Activated naive CD4-positive, alpha-beta T cell treated with anti-CD3 and anti-CD28 coated beads, Interleukin-2, amount 50 U/mL, for 24 hours (primary cell): ENCODE measurements around the gene ALCAM.

ENCODE experiments used
- H3K27ac Mint-ChIP-seq: one replicate; pipeline ENCODE4 v1.8.0; 2021; ENCODE audit warnings: mild to moderate bottlenecking, mixed read lengths
- H3K27me3 Mint-ChIP-seq: one replicate; pipeline ENCODE4 v1.8.0; 2021; ENCODE audit warnings: mixed read lengths
- H3K36me3 Mint-ChIP-seq: one replicate; pipeline ENCODE4 v1.8.0; 2021; ENCODE audit warnings: mixed read lengths
- H3K4me1 Mint-ChIP-seq: one replicate; pipeline ENCODE4 v1.8.0; 2021; ENCODE audit warnings: mixed read lengths
- H3K4me3 Mint-ChIP-seq: one replicate; pipeline ENCODE4 v1.8.0; 2021; ENCODE audit warnings: mild to moderate bottlenecking, mixed read lengths
- H3K9me3 Mint-ChIP-seq: one replicate; pipeline ENCODE4 v1.8.0; 2021; ENCODE audit warnings: mixed read lengths

Gene ALCAM

GRCh38 chr3:105533960-105534359, 167.3 kb downstream of the ALCAM start:
- no peaks in the 10 kb centered on the region for H3K36me3 Mint-ChIP-seq
- H3K4me3 Mint-ChIP-seq, result no peak overlapping the region
- no peaks in the 10 kb centered on the region for H3K4me1 Mint-ChIP-seq
- H3K27ac Mint-ChIP-seq, result no peak overlapping the region
- no peaks in the 10 kb centered on the region for H3K27me3 Mint-ChIP-seq
- no peaks in the 10 kb centered on the region for H3K9me3 Mint-ChIP-seq

- Mint-ChIP-seq H3K4me3 (no peak overlapping the region), H3K27ac (no peak overlapping the region), H3K36me3 (no peaks in the 10 kb centered on the region), H3K4me1 (no peaks in the 10 kb centered on the region), H3K9me3 (no peaks in the 10 kb centered on the region), H3K27me3 (no peaks in the 10 kb centered on the region)
Observed at GRCh38 chr3:105534491-105534890, 167.8 kb downstream of the ALCAM start.

- Mint-ChIP-seq H3K4me3 (no peak overlapping the region), H3K9me3 (no peaks in the 10 kb centered on the region), H3K36me3 (peaks cover 2% of the 10 kb centered on the region), H3K27ac (no peak overlapping the region), H3K27me3 (no peaks in the 10 kb centered on the region), H3K4me1 (no peaks in the 10 kb centered on the region)
Observed at GRCh38 chr3:105537371-105538080, 170.8 kb downstream of the ALCAM start.

GRCh38 chr3:105538483-105538882, 171.8 kb downstream of the ALCAM start:
- Mint-ChIP-seq H3K36me3 (peaks cover 2% of the 10 kb centered on the region), H3K4me3 (no peak overlapping the region), H3K9me3 (no peaks in the 10 kb centered on the region), H3K27ac (no peak overlapping the region), H3K27me3 (no peaks in the 10 kb centered on the region), H3K4me1 (no peaks in the 10 kb centered on the region)

- H3K9me3 Mint-ChIP-seq, result no peaks in the 10 kb centered on the region
- H3K4me3 Mint-ChIP-seq, result no peak overlapping the region
- no peaks in the 10 kb centered on the region for H3K4me1 Mint-ChIP-seq
- no peak overlapping the region for H3K27ac Mint-ChIP-seq
- no peaks in the 10 kb centered on the region for H3K27me3 Mint-ChIP-seq
- peaks cover 2% of the 10 kb centered on the region for H3K36me3 Mint-ChIP-seq
Observed at GRCh38 chr3:105539897-105540296, 173.2 kb downstream of the ALCAM start.

- no peak overlapping the region for H3K27ac Mint-ChIP-seq
- peaks cover 2% of the 10 kb centered on the region for H3K36me3 Mint-ChIP-seq
- no peaks in the 10 kb centered on the region for H3K9me3 Mint-ChIP-seq
- H3K4me1 Mint-ChIP-seq, result no peaks in the 10 kb centered on the region
- no peak overlapping the region for H3K4me3 Mint-ChIP-seq
- H3K27me3 Mint-ChIP-seq, result no peaks in the 10 kb centered on the region
Observed at GRCh38 chr3:105542282-105543019, 175.7 kb downstream of the ALCAM start.

GRCh38 chr3:105545051-105545450, 178.3 kb downstream of the ALCAM start:
- H3K9me3 Mint-ChIP-seq, result no peaks in the 10 kb centered on the region
- H3K4me3 Mint-ChIP-seq, result no peak overlapping the region
- H3K27ac Mint-ChIP-seq, result no peak overlapping the region
- peaks cover 2% of the 10 kb centered on the region for H3K36me3 Mint-ChIP-seq
- no peaks in the 10 kb centered on the region for H3K4me1 Mint-ChIP-seq
- no peaks in the 10 kb centered on the region for H3K27me3 Mint-ChIP-seq

- no peak overlapping the region for H3K4me3 Mint-ChIP-seq
- no peaks in the 10 kb centered on the region for H3K9me3 Mint-ChIP-seq
- no peak overlapping the region for H3K27ac Mint-ChIP-seq
- H3K36me3 Mint-ChIP-seq, result no peaks in the 10 kb centered on the region
- H3K27me3 Mint-ChIP-seq, result no peaks in the 10 kb centered on the region
- H3K4me1 Mint-ChIP-seq, result no peaks in the 10 kb centered on the region
Observed at GRCh38 chr3:105553851-105554250, 187.1 kb downstream of the ALCAM start.

GRCh38 chr3:105555206-105555605, 188.5 kb downstream of the ALCAM start:
- no peaks in the 10 kb centered on the region for H3K4me1 Mint-ChIP-seq
- no peak overlapping the region for H3K4me3 Mint-ChIP-seq
- H3K27me3 Mint-ChIP-seq, result no peaks in the 10 kb centered on the region
- no peaks in the 10 kb centered on the region for H3K36me3 Mint-ChIP-seq
- H3K27ac Mint-ChIP-seq, result no peak overlapping the region
- no peaks in the 10 kb centered on the region for H3K9me3 Mint-ChIP-seq

- H3K27ac Mint-ChIP-seq, result no peak overlapping the region
- no peaks in the 10 kb centered on the region for H3K9me3 Mint-ChIP-seq
- H3K4me1 Mint-ChIP-seq, result no peaks in the 10 kb centered on the region
- no peak overlapping the region for H3K4me3 Mint-ChIP-seq
- no peaks in the 10 kb centered on the region for H3K36me3 Mint-ChIP-seq
- H3K27me3 Mint-ChIP-seq, result no peaks in the 10 kb centered on the region
Observed at GRCh38 chr3:105559856-105560255, 193.1 kb downstream of the ALCAM start.

GRCh38 chr3:105561876-105562275, 195.2 kb downstream of the ALCAM start:
- Mint-ChIP-seq H3K27ac (no peak overlapping the region), H3K27me3 (no peaks in the 10 kb centered on the region), H3K36me3 (peaks cover 2% of the 10 kb centered on the region), H3K9me3 (no peaks in the 10 kb centered on the region), H3K4me1 (no peaks in the 10 kb centered on the region), H3K4me3 (no peak overlapping the region)

- Mint-ChIP-seq H3K36me3 (peaks cover 2% of the 10 kb centered on the region), H3K9me3 (no peaks in the 10 kb centered on the region), H3K27ac (no peak overlapping the region), H3K27me3 (no peaks in the 10 kb centered on the region), H3K4me1 (no peaks in the 10 kb centered on the region), H3K4me3 (no peak overlapping the region)
Observed at GRCh38 chr3:105564546-105565288, 198.0 kb downstream of the ALCAM start.

- no peak overlapping the region for H3K27ac Mint-ChIP-seq
- no peaks in the 10 kb centered on the region for H3K27me3 Mint-ChIP-seq
- H3K4me1 Mint-ChIP-seq, result no peaks in the 10 kb centered on the region
- H3K9me3 Mint-ChIP-seq, result no peaks in the 10 kb centered on the region
- H3K4me3 Mint-ChIP-seq, result no peak overlapping the region
- H3K36me3 Mint-ChIP-seq, result no peaks in the 10 kb centered on the region
Observed at GRCh38 chr3:105571005-105571404, 204.3 kb downstream of the ALCAM start.

GRCh38 chr3:105572501-105572900, 205.8 kb downstream of the ALCAM start:
- Mint-ChIP-seq H3K27me3 (no peaks in the 10 kb centered on the region), H3K9me3 (no peaks in the 10 kb centered on the region), H3K27ac (no peak overlapping the region), H3K36me3 (no peaks in the 10 kb centered on the region), H3K4me3 (no peak overlapping the region), H3K4me1 (no peaks in the 10 kb centered on the region)

GRCh38 chr3:105579439-105579838, 212.7 kb downstream of the ALCAM start:
- Mint-ChIP-seq H3K9me3 (no peaks in the 10 kb centered on the region), H3K27ac (no peak overlapping the region), H3K36me3 (no peaks in the 10 kb centered on the region), H3K4me3 (no peak overlapping the region), H3K27me3 (no peaks in the 10 kb centered on the region), H3K4me1 (no peaks in the 10 kb centered on the region)
